HG03521 (cell line): ENCODE measurements around the gene TRA2B.
"Not testable (repeated sequence)": the region's sequence is repeated elsewhere in the genome, so short reads cannot be mapped to it uniquely, and the experiment has no call there.

Experiments
- ATAC-seq: cut with Tn5 transposase; IDR thresholded peaks from one replicate; pipeline ENCODE4 v1.9.1; 2021; ENCODE audit warnings: mild to moderate bottlenecking, moderate library complexity; ENCODE audit not compliant: unreplicated experiment

The TRA2B gene

GRCh38 chr3:185929192-185930151 is 8.3 kb downstream of the TRA2B start:
- no peak for ATAC-seq

- no peak for ATAC-seq
These were observed 9.3 kb downstream of the TRA2B start for GRCh38 chr3:185928496-185928895.

GRCh38 chr3:185927501-185928200 is 10.2 kb downstream of the TRA2B start:
- ATAC-seq: no peak

GRCh38 chr3:185926445-185926844 is 11.4 kb downstream of the TRA2B start:
- no peak for ATAC-seq

- no peak for ATAC-seq
These were observed 12.5 kb downstream of the TRA2B start for GRCh38 chr3:185925353-185925752.

GRCh38 chr3:185924375-185924774 is 13.4 kb downstream of the TRA2B start:
- ATAC-seq: no peak

- ATAC-seq: no peak
These were observed 17.6 kb downstream of the TRA2B start for GRCh38 chr3:185920184-185920583.

- ATAC-seq: no peak
These were observed 21.6 kb downstream of the TRA2B start for GRCh38 chr3:185916042-185916833.

- no peak for ATAC-seq
These were observed 22.2 kb downstream of the TRA2B start for GRCh38 chr3:185915642-185916041.

GRCh38 chr3:185914911-185915629 is 22.7 kb downstream of the TRA2B start:
- ATAC-seq: no peak

GRCh38 chr3:185912929-185913901 is 24.6 kb downstream of the TRA2B start:
- ATAC-seq: no peak

- ATAC-seq: no peak
These were observed 25.3 kb downstream of the TRA2B start for GRCh38 chr3:185912512-185912911.

GRCh38 chr3:185911076-185911448 is 26.8 kb downstream of the TRA2B start:
- ATAC-seq: not testable (repeated sequence)

GRCh38 chr3:185910322-185911075 is 27.3 kb downstream of the TRA2B start:
- not testable (repeated sequence) for ATAC-seq

GRCh38 chr3:185909913-185910312 is 27.9 kb downstream of the TRA2B start:
- ATAC-seq: not testable (repeated sequence)

- ATAC-seq: no peak
These were observed 37.6 kb downstream of the TRA2B start for GRCh38 chr3:185900228-185900627.

- no peak for ATAC-seq
These were observed 41.2 kb downstream of the TRA2B start for GRCh38 chr3:185896636-185897035.

GRCh38 chr3:185887066-185887465 is 50.7 kb downstream of the TRA2B start:
- ATAC-seq: no peak

- no peak for ATAC-seq
These were observed 53.2 kb downstream of the TRA2B start for GRCh38 chr3:185884641-185885040.
